Natural killer cell (primary cell): ENCODE measurements around the gene PEX14. TPM values are rescaled to one million over a fixed set of nuclear protein-coding genes. Genes with fewer than 3 reads are reported as not detected.

ENCODE experiments used
- ATAC-seq, 3 donors: fragments of 150-1000 bp in 2 of 3; fragments of 200-7000 bp in 1 of 3; cut with Tn5 transposase; 1 replicate in 1 of 3; 2 replicates in 2 of 3; pipeline ENCODE4 v1.10.0; 2021; ENCODE audit warnings: mild to moderate bottlenecking in 2 of 3, moderate library complexity in 2 of 3
- DNase-seq, 2 donors: peaks; one replicate each; pipeline versions ENCODE4 v3.0.0 to v3.0.0-alpha.2; 2013 to 2021; ENCODE audit warnings: mixed read lengths in 1 of 2
- H3K27ac ChIP-seq: one replicate; pipeline ENCODE4 v1.5.1; 2013; ENCODE audit warnings: mild to moderate bottlenecking, low read length
- H3K27me3 ChIP-seq: one replicate; pipeline ENCODE4 v1.6.1; 2013; ENCODE audit warnings: low read length; ENCODE audit not compliant: control insufficient read depth, insufficient read depth
- H3K36me3 ChIP-seq: one replicate; pipeline ENCODE4 v1.6.1; 2013; ENCODE audit warnings: low read length; ENCODE audit not compliant: control insufficient read depth, insufficient read depth
- H3K4me1 ChIP-seq: one replicate; pipeline ENCODE4 v1.6.1; 2013; ENCODE audit warnings: low read length; ENCODE audit not compliant: control insufficient read depth, insufficient read depth
- H3K4me3 ChIP-seq: one replicate; pipeline ENCODE4 v1.5.1; 2013; ENCODE audit warnings: low read length
- H3K9me3 ChIP-seq: one replicate; pipeline ENCODE4 v1.6.1; 2013; ENCODE audit warnings: low read length; ENCODE audit not compliant: control insufficient read depth, insufficient read depth
- H3K27ac Mint-ChIP-seq, 2 donors: one replicate each; pipeline ENCODE4 v1.8.0; 2022; ENCODE audit warnings: mild to moderate bottlenecking in 2 of 2, mixed read lengths in 2 of 2, moderate library complexity in 1 of 2
- H3K27me3 Mint-ChIP-seq, 2 donors: one replicate each; pipeline ENCODE4 v1.8.0; 2022; ENCODE audit warnings: low read depth in 2 of 2, mixed read lengths in 2 of 2
- H3K36me3 Mint-ChIP-seq: one replicate; pipeline ENCODE4 v1.8.0; 2022; ENCODE audit warnings: mixed read lengths
- H3K4me1 Mint-ChIP-seq, 2 donors: one replicate each; pipeline ENCODE4 v1.8.0; 2022; ENCODE audit warnings: mixed read lengths in 2 of 2
- H3K4me3 Mint-ChIP-seq: one replicate; pipeline ENCODE4 v1.8.0; 2022; ENCODE audit warnings: mild to moderate bottlenecking, moderate library complexity, mixed read lengths
- H3K9me3 Mint-ChIP-seq, 2 donors: one replicate each; pipeline ENCODE4 v1.8.0; 2022; ENCODE audit warnings: mixed read lengths in 2 of 2
- CTCF ChIP-seq: fragments of 200-600 bp; IDR thresholded peaks from one replicate; pipeline ENCODE4 v1.8.0; 2022; ENCODE audit warnings: antibody characterized with exemption
- WGBS: methylation state at CpG from one replicate; pipeline ENCODE4 v1.1.7; 2013; ENCODE audit warnings: missing lambda C conversion rate; ENCODE audit not compliant: insufficient coverage; 5-methylcytosine and 5-hydroxymethylcytosine counted together
- intact Hi-C: fragments of 100-400 bp; cut with micrococcal nuclease; formaldehyde crosslinking; loops from one replicate; pipeline ENCODE4 v1.14.2; 2022
- total RNA-seq, 4 donors: library from RNA; stranded (reverse); fragments of 120-200 nt in 1 of 4; gene quantifications; one replicate each; pipeline versions ENCODE4 v1.2.3 to v1.2.4, GENCODE V29; 2013 to 2022

Gene PEX14
- total RNA-seq, 3 donors from 2014 or later (not counting 1 experiment from before 2014, with no cell fraction given): 21.4 to 27.3 (median 24.1) TPM

- H3K4me1 ChIP-seq: no peaks in the 10 kb centered on the region
- no peak overlapping the region for H3K4me3 Mint-ChIP-seq
- no peaks in the 10 kb centered on the region for H3K9me3 Mint-ChIP-seq
- no peak overlapping the region for H3K27ac Mint-ChIP-seq
- no peaks in the 10 kb centered on the region for H3K36me3 Mint-ChIP-seq
- no peaks in the 10 kb centered on the region for H3K9me3 ChIP-seq
- no peak for TF ChIP-seq CTCF
- intact Hi-C loops: no loop called here
- no peak overlapping the region for H3K4me3 ChIP-seq
- H3K27me3 ChIP-seq: no peaks in the 10 kb centered on the region
- DNase-seq (no peak), ATAC-seq (no peak)
- H3K4me1 Mint-ChIP-seq: no peaks in the 10 kb centered on the region
- H3K27ac ChIP-seq: no peak overlapping the region
- H3K27me3 Mint-ChIP-seq: no peaks in the 10 kb centered on the region
- H3K36me3 ChIP-seq: peaks cover 7% of the 10 kb centered on the region
- 95% methylated on average over 25 of the region's 25 CpGs for WGBS
Observed at GRCh38 chr1:10629091-10629815, 154.5 kb downstream of the PEX14 start.

- WGBS: 93% methylated on average over 36 of the region's 36 CpGs
- no peaks in the 10 kb centered on the region for H3K9me3 ChIP-seq
- H3K4me3 ChIP-seq: no peak overlapping the region
- Mint-ChIP-seq H3K36me3 (no peaks in the 10 kb centered on the region), H3K4me3 (no peak overlapping the region), H3K4me1 (no peaks in the 10 kb centered on the region), H3K9me3 (no peaks in the 10 kb centered on the region), H3K27me3 (no peaks in the 10 kb centered on the region), H3K27ac (no peak overlapping the region)
- peaks cover 2% of the 10 kb centered on the region for H3K36me3 ChIP-seq
- DNase-seq (no peak), ATAC-seq (no peak)
- no peaks in the 10 kb centered on the region for H3K27me3 ChIP-seq
- H3K27ac ChIP-seq: no peak overlapping the region
- intact Hi-C loops: no loop called here
- H3K4me1 ChIP-seq: no peaks in the 10 kb centered on the region
- no peak for TF ChIP-seq CTCF
Observed at GRCh38 chr1:10629816-10630571, 155.2 kb downstream of the PEX14 start.

GRCh38 chr1:10630661-10631120, 155.9 kb downstream of the PEX14 start:
- 95% methylated on average over 12 of the region's 13 CpGs for WGBS
- Mint-ChIP-seq H3K4me3 (no peak overlapping the region), H3K27me3 (no peaks in the 10 kb centered on the region), H3K4me1 (no peaks in the 10 kb centered on the region), H3K9me3 (no peaks in the 10 kb centered on the region), H3K27ac (no peak overlapping the region), H3K36me3 (no peaks in the 10 kb centered on the region)
- no peak overlapping the region for H3K27ac ChIP-seq
- no peak overlapping the region for H3K4me3 ChIP-seq
- H3K27me3 ChIP-seq: no peaks in the 10 kb centered on the region
- DNase-seq (no peak), ATAC-seq (no peak)
- H3K36me3 ChIP-seq: peaks cover 2% of the 10 kb centered on the region
- no peak for TF ChIP-seq CTCF
- H3K9me3 ChIP-seq: no peaks in the 10 kb centered on the region
- intact Hi-C loops: no loop called here
- H3K4me1 ChIP-seq: no peaks in the 10 kb centered on the region
